ENCODE measurements around the gene CUX1.
"Not testable (repeated sequence)": the region's sequence is repeated elsewhere in the genome, so short reads cannot be mapped to it uniquely, and the experiment has no call there.

CUX1 gene

DNA sequence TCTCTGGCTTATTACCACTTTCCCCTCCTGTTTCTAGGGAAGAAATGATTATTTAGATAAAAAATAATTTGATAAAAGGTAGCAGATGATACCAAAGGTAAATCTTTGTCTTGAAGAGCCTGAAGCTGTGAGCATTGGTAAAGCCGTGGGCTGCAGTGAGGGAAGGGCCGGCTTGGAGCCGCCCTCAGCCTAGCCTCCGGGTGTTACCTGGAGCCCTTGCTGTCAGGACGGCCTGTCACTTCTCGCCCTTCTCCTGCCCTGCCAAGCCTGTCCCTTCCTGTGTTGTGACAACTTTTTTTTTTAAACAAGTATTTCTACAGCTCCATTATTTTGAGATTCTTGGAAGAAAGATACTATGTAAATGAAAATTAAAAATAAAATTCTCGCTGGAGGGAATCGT is 7.0 kb downstream of the CUX1 start:
- DNase-seq: no peak

DNA sequence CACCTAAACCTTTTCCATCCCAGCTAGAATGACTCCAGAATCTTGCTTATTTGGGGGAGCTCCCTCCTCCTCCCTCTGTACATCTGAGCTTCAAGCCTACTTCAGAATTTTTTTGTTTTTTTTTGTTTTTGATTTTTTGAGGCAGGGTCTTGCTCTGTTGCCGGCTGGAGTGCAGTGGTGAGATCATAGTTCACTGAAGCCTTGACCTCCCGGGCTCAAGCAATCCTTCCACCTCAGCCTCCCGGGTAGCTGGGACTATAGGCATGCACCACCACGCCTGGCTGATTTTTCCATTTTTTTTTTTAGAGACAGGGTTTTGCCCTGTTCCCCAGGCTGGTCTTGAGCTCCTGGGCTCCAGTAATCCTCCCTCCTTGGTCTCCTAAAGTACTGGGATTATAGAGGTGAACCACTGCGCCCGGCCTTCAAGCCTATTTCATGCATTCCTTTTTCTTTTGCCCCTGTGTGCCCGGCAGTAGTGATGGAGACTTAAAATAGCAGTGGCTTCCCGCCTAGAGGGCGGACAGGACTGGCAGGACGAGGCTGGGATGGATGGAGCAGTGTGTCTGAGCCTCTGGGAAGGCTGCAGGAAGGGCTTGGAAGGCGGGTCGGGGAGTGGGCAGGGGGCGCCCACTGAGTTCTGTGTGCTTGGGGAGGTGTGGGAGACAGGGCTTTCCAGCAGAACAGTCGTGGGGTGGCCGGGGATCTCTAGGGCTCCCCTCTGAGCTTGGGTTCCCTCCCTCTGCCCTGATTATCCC is 8.8 kb downstream of the CUX1 start:
- DNase-seq: no peak

DNA sequence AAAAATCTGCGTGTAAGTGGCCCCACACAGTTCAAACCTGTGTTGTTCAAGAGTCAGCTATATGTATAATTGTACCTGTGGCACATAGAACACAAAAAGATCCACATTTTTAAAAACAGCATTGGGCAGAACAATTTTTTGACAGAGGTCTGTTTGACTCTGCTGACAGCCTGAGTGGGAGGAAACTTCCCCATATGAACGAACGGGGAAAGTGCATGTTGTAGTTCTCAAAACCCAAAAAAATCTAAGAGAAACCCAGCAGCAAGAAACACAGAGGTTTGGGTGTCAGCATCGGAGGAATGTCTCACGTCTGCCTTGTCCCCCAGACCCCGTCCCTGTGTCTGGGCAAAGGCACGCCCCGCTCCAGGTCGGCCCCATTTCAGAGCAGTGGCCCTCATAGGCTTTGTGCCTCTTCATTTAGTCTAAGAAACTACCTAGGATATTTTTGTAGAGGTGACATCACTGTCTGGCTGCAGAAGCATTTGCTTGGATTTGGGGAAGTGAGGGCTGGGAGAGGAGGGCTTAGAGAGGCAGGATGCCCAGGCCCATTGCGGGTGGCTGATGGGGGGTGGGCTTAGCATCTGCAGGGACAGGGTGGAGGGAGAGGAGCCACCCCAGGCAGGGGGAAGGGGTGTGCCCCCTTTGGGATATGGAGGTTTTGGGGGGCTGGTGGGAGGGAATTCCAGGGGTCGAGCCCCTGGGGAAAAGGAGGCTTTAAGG is 11.0 kb downstream of the CUX1 start:
- DNase-seq: no peak

DNA sequence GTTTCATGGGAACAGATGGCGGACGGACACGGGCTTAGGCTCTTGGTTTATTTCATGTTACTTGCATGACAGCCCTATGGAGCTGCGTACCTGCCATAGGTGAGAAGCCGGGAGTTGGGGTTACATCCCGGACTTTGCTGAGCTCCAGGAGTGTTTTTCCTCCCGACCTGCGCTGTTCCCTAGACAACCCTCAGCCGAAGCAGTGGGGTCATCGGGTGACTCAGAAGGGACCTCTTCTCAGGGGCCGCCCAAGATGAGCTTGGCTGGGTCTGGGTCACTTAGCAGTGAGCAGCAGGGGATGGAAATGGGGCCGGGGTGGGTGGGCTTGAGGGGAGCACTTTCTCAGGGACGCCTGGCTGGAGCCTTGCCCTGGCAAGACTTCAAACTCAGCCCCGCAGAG is 11.9 kb downstream of the CUX1 start:
- DNase-seq: no peak

DNA sequence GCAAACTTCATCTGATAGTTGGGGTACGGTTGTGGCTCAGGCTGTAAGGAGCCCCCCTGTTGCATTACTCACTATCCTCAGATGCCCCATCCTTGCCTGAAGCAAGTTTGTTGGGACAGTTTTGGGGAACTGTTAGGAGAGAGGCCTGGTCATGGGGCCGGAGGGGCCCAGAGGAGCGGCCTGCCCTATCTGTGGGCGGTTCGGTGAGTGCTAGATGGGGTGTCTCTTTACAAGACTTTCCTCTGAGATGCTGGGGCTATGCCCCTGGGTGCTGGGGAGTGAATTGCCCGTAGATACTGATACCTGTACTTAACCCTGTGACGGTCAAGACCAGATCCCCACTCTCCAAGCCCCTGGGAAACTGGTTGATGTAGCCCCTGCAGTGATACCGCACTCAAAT is 12.4 kb downstream of the CUX1 start:
- no peak for DNase-seq

DNA sequence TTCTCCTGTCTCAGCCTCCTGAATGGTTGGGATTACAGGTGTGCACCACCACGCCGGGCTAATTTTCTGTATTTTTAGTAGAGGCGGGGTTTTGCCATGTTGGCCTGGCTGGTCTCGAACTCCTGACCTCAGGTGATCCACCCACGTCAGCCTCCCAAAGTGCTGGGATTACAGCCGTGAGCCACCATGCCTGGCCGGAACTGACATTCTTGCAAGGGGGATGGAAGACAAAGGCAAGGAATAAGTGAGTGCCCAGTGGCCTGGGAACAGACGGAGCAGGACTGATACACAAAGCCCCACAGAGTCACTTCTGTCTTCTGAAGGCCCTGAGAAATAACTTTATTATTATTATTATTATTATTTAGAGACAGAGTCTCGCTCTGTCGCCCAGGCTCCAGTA is 14.0 kb downstream of the CUX1 start:
- DNase-seq: not testable (repeated sequence)

DNA sequence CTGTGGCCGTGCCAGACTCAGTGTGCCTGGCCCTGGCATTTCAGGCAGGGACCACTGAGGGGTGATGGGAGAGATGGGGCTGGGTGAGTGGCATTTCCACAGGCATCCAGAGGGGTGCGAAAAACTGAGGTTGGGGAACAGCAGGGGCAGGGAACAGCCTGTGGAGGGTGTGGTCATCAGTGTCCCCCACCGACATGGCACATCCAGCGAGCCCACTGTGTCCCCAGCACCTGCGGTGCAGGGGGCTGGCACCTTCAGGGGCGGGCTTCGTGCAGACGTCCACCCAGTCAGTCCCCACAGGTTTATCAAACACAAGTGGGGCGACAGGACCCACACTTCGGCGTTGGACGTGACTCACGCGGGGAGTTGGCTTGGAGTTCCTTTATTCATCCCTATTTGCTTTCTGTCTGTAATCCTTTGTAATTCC is 14.8 kb downstream of the CUX1 start:
- DNase-seq: no peak

DNA sequence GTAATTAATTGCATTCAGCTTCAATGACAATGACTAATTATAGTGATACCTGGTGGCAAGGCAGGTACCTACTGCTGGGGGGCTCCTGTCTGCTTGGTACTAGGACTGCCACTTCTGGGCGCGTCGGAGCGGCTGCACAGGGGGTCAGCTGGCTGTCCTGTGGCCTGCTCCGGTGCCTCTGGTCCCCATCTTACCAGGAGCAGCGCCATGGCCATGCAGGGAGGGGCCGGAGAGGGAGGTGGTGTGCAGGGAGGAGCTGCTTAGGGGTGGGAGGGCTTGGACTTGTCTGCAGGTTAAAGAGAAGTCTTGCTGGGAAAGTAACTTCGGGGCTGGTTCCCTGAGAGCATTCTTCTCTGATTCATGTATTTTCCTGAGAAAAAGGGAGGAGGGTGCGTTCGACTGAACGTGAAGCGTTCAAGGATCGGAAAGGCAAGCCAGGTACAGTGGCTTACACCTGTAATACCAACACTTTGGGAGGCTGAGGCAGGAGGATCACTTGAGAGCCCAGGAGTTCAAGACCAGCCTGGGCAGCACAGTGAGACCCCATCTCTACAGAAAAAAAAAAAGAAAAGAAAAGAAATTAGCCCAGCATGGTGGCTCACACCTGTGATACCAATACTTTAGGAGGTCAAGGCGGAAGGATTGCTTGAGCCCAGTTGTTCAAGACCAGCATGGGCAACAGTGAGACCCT is 15.4 kb downstream of the CUX1 start:
- DNase-seq: no peak

DNA sequence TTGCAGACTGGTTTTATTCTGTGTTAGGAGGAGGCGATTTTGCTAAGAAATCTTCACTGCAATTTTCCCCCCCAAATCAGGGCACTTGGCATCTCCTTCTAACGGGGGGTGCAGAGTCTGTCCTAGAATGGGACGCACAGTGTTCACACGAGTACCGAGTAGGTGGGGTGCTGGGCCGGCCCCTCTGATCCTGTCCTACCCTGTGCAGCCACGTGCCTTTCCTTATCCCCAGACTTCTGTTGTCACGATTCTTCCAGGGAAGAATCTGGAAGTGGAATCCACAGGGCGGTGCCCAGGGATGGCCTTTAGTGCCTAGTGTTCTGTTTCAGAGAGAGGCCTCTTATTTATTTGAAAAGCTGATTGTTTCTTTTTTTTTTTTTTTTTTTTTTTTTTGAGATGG is 16.4 kb downstream of the CUX1 start:
- DNase-seq: no peak

DNA sequence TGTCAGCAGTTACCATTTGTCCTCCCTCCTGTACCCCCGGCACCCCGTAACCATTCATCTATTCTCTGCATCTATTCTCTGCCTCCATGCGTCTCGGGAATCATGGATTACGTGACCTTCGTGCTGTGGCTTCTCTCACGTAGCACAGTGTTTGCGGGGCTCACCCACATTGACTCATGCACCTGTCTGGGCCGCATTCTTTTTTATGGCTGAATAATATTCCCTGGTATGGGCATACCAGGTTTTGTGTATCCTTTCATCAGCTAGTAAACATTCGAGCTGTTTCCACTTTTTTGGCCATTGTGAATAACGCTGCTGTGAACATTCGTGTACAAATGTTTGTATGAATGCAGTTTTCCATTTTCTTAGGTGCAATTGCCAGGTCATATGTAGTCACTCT is 17.7 kb downstream of the CUX1 start:
- DNase-seq: no peak

DNA sequence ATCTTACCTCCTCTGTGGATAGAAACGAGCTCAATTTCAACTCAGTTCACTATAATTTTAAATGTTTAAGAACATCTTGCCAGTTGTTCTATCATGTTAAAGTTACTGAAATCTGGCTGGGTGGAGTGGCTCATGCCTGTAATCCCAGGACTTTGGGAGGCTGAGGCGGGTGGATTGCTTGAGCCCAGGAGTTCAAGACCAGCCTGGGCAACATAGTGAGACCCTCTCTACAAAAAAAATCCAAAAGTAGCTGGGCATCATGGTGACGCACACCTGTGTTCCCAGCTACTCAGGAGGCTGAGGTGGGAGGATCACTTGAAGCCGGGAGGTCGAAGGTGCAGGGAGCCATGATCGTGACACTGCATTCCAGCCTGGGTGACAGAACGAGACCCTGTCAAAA is 20.0 kb downstream of the CUX1 start:
- not testable (repeated sequence) for DNase-seq

DNA sequence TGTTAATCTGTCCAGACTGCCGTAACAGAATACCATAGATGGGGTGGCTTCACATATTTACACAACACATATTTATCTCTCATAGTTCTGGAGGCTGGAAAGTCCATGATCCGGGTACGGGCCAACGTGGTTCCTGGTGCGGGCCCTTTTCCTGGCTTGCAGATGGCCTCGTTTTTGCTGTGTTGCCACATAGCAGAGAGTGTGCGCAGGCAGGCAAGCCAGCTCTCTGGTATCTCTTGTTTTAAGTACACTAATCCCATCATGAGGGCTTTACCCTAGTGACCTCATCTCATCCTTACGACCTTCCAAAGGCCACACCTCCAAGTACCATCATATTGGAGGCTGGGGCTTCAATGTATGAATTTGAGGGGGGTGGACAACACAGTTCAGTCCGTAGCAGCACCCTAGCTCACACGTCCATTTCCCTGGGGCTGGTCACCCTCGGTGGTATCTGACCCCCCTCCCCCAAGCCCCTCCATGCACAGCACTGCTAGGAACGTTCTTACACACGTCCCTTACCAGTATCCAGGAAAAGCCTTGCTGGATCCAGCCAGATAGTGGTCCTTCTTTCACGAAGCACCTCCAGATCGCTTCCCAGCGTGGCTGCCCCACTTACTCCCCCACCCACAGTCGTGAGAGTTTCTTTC is 21.5 kb downstream of the CUX1 start:
- no peak for DNase-seq

DNA sequence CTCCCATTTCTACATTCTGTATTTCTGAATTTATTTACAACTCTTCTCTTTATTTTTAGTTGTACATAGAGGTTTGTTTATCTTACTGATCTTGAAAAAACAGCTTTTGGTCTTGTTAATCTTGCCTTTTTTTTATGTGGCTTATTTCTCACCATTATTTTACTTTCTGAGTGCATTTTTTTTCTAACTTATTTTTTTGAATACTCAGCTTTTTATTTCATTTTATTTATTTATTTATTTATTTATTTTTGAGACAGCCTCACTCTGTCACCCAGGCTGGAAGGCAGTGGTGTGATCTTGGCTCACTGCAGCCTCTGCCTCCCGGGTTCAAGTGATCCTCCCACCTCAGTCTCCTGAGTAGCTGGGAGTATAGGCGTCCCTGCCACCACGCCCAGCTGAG is 23.9 kb downstream of the CUX1 start:
- no peak for DNase-seq

DNA sequence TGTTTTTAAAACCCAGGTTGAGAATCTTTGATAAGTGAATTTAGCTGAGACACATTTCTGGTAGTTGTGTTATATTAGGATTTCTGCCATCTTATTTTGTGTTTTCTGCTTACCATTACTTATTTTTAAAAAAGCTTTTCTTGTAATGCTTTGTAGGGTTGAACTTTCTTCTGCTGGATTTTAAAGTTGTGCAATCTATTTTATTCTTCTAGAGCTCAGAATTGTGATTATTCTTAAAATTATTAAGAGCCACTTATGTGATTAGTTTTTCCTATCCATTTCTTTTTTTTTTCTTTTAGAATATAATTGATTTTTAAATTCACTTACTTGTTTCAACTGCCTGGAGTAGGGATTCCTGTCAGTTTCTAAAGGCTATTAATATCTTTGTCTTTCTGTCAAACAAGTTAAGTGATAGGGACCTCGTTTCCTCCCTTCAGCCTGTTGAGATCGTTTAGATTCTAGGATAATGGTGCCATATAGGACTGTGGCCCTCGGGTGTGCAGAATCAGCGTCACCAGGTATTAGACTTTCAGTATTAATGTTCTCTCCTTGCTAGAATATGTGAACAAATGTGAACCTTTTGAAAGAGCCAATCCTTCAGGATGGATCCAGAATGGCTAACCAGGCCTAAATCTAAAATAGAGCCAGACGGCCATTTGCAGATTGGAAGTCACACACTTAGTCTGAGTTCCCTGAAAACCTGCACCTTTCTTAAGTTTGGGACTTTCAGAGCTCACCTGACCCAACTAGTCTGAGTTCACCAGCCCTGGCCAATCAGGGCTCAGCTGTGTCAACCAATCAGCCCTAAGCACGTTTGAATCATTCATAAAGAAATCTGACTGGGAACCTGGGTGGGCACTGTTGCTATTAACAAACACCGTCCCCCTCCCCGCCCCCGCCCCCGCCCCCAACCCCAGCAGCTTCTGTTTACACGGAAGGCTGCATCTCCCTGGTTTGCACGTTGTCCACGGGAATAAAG is 26.2 kb downstream of the CUX1 start:
- DNase-seq: no peak

DNA sequence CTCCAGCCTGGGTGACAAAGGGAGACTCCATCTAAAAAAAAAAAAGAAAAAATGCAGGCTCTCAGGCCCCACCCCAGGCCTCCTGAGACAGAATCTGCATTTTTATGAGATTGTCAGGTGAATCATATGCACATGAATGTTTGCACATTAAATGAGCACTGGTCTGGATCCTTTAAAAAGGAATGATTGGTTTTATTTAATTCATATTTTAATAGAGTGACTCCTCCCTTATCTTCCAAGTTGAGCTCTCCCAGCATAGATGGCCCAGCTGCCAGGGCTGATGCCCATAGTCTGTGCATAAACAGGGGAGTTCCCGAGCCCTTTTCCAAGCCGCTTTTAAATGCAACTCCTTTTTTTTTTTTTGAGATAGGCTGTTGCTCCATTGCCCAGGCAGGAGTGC is 28.5 kb downstream of the CUX1 start:
- no peak for DNase-seq

DNA sequence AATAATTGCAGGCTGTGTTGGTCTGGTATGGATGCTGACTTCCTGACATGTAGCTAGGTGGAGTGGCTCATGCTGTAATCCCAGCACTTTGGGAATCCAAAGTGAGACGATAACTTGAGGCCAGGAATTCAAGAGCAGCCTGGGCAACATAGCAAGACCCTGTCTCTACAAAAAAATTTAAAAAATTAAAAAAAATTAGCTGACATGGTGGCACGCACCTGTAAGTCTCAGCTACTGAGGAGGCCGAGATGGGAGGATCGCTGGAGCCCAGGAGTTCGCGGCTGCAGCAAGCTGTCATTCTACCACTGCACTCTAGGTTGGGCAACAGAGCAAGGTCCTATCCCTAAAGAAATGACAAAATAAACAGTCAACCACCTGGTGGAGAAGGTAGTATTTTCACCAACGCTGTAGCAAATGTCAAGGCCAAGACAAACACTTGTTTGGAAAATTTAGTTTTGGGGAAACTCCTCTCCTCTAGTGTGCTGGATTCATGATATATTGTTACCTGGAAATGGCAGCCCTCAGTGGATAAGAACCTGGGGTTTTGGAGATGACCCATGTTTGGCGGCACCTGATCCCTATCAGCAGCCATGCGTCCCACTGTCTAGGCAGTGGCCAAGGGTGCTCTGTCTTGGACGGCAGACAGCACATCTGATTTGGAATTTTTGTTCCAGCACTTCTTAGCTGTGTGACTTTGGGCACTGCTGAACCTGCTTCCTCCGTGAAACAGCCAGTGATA is 29.5 kb downstream of the CUX1 start:
- DNase-seq: no peak

DNA sequence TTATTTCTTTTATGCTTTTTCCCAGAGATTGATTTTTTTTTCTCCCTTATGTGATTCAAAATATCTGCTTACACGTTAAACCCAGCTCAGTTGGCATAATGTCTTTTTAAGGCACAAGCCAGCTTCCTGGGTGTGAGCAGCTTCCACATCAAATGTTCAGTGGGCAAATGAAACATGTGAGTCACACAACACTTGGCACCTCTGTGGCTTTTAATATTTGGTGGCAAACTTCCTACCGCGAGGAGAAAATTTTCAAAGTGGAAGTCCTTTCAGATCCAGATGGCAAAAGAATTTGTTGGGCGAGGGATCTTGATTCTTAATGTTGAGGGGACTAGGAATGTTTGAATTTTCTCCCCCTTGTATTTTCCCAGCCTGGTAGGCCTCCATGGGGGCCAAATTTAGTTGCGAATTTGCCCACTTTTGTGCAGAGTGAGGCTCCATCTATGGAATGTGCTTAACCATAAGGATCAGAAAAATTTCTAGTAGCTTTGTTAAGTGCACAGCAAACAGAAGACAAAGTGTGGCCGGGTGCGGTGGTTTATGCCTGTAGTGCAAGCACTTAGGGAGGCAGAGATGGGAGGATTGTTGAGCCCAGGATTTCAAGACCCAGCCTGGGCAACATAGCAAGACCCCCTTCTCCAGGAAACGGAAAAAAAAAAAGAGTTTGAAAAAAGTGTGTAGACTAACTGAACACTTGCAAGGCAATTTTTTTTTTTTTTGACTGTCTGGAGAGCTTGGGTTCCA is 31.0 kb downstream of the CUX1 start:
- DNase-seq: no peak

DNA sequence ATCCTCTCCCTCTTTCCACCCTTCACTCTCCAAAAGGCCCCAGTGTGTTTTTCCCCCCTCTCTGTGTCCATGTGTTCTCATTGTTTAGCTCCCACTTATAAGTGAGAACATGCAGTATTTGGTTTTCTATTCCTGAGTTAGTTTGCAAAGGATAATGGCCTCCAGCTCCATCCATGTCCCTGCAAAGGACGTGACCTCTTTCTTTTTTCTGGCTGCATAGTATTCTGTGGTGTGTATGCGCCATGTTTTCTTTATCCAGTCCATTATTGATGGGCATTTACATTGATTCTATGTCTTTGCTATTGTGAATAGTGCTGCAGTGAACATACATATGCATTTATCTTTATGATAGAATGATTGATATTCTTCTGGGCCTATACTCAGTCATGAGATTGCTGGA is 31.9 kb downstream of the CUX1 start:
- not testable (repeated sequence) for DNase-seq

DNA sequence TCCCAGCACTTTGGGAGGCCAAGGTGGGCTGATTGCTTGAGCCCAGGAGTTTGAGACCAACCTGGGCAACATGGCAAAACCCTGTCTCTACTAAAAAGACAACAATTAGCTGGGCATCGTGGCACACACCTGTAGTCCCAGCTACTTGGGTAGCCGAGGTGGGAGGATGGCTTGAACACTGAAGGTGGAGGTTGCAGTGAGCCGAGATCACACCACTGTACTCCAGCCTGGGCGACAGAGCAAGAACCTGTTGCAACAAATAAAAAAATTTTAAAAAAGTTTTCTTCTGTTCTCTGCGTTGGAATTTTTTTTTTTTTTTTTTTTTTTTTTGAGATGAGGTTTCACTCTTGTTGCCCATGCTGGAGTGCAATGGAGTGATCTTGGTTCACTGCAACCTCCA is 34.9 kb downstream of the CUX1 start:
- DNase-seq: not testable (repeated sequence)

DNA sequence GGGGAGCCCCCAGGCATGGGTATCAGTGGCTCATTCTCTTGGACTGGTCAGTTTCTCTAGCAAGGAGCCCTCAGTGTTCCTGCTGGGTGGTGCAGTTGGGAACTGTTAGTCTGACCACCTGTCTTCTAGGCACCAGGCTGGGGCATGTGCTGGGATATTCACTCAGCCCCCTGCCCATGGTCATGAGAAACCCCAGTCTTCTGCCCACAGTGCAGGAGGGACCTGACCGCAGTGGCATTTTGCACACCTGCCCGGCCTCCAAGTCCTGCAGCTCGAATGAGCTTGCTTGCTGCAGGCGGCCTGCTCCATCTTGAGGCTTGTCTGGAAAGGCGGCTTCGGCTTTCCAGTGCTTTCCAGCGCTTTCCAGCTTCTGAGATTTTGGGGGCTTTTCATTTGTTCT is 36.3 kb downstream of the CUX1 start:
- DNase-seq: no peak
